ENCODE results near the gene CFAP410.

GRCh38 chr21:44286086-44286715 lies 53.0 kb downstream of the CFAP410 start:
- TF ChIP-seq CTCF (IDR thresholded peaks at IDR 0.05) (no peak), POLR2A (IDR thresholded peaks at IDR 0.05) (no peak)
